Retinal pigment epithelial cell (primary cell): ENCODE data around the gene TMOD3.
"Not testable (repeated sequence)": the region's sequence is repeated elsewhere in the genome, so short reads cannot be mapped to it uniquely, and the experiment has no call there.

Source experiments
- DNase-seq: peaks from one replicate; pipeline ENCODE4 v3.0.0-alpha.2; 2010; ENCODE audit warnings: low read depth
- H3K4me3 ChIP-seq: 2 replicates; pipeline ENCODE4 v1.5.1; 2011; ENCODE audit warnings: mild to moderate bottlenecking, low read length, control low read depth, moderate library complexity
- CTCF ChIP-seq: conservative IDR thresholded peaks from 2 replicates; pipeline ENCODE4 v1.5.1; 2011; ENCODE audit warnings: low read depth, low read length, control low read depth, inconsistent platforms

The TMOD3 gene

GRCh38 chr15:51829376-51830275, at the start of gene TMOD3:
Gene TMOD3, plus strand, starts transcription at chr15:51829653. Its CDS starts 33,232 bp downstream, at chr15:51862885.
- H3K4me3 ChIP-seq: peak within 1 kb of the TSS; percentile 89
- TF ChIP-seq CTCF: no peak
- DNase-seq: peak; percentile 55

GRCh38 chr15:51780636-51781035, 48.8 kb upstream of the TMOD3 start:
- no peak for DNase-seq
- no peak for TF ChIP-seq CTCF
- no peak overlapping the region for H3K4me3 ChIP-seq

- no peak for TF ChIP-seq CTCF
- DNase-seq: no peak
- H3K4me3 ChIP-seq: no peak overlapping the region
These were observed 47.9 kb upstream of the TMOD3 start for GRCh38 chr15:51781506-51781905.

- peak; percentile 37 for TF ChIP-seq CTCF
- DNase-seq: no peak
- no peak overlapping the region for H3K4me3 ChIP-seq
These were observed 47.0 kb upstream of the TMOD3 start for GRCh38 chr15:51782357-51782896.

- no peak for TF ChIP-seq CTCF
- DNase-seq: no peak
- no peak overlapping the region for H3K4me3 ChIP-seq
These were observed 45.5 kb upstream of the TMOD3 start for GRCh38 chr15:51783967-51784366.

GRCh38 chr15:51787130-51787529, 42.3 kb upstream of the TMOD3 start:
- H3K4me3 ChIP-seq, DNase-seq: not testable (repeated sequence)

- not testable (repeated sequence) for DNase-seq, H3K4me3 ChIP-seq
These were observed 37.0 kb upstream of the TMOD3 start for GRCh38 chr15:51792474-51792873.

GRCh38 chr15:51793521-51794305, 35.7 kb upstream of the TMOD3 start:
- TF ChIP-seq CTCF: no peak
- DNase-seq: peak; percentile 24
- no peak overlapping the region for H3K4me3 ChIP-seq
